HepG2 (cell line): ENCODE data around the gene CERS6. TPM values are rescaled to one million over a fixed set of nuclear protein-coding genes. Genes with fewer than 3 reads are reported as not detected.
A peak's percentile ranks its signal among the peaks of the same experiment; 100 is the strongest.
"Not testable (repeated sequence)": the region's sequence is repeated elsewhere in the genome, so short reads cannot be mapped to it uniquely, and the experiment has no call there.

Source experiments
- AHDC1 ChIP-seq: sonication (generic); formaldehyde crosslinking; IDR thresholded peaks from 2 replicates; pipeline ENCODE4 v1.5.1; 2020; ENCODE audit warnings: mild to moderate bottlenecking, missing genetic modification reagents, borderline replicate concordance
- ARID5B ChIP-seq: IDR thresholded peaks from 2 replicates; pipeline ENCODE4 v1.4.0; 2020; ENCODE audit warnings: mild to moderate bottlenecking, missing genetic modification reagents
- ELF3 ChIP-seq: IDR thresholded peaks from 2 replicates; pipeline ENCODE4 v1.6.1; 2016; ENCODE audit warnings: missing genetic modification reagents, missing compliant biosample characterization
- GABPA ChIP-seq, 2 experiments: IDR thresholded peaks; 2 replicates each; pipeline ENCODE4 v1.6.1; 2011 to 2016; ENCODE audit warnings: low read depth in 2 of 2, low read length in 1 of 2, missing biosample characterization in 1 of 2, missing genetic modification characterization in 1 of 2
- HNF4A ChIP-seq: sonication (generic); formaldehyde crosslinking; IDR thresholded peaks from 2 replicates; pipeline ENCODE4 v1.4.0; 2020; ENCODE audit warnings: missing genetic modification reagents
- LCORL ChIP-seq, 2 experiments: fragments of 450-650 bp in 1 of 2; sonication (generic) in 1 of 2; formaldehyde crosslinking in 1 of 2; IDR thresholded peaks; 2 replicates each; pipeline versions ENCODE4 v1.5.0 to v1.6.1; 2017 to 2020; ENCODE audit warnings: antibody characterized with exemption in 1 of 2, missing genetic modification reagents in 1 of 2
- MIER3 ChIP-seq: IDR thresholded peaks from 2 replicates; pipeline ENCODE4 v1.6.1; 2016; ENCODE audit warnings: missing compliant biosample characterization, borderline replicate concordance
- MIXL1 ChIP-seq: IDR thresholded peaks from 2 replicates; pipeline ENCODE4 v1.6.1; 2016
- PHF20 ChIP-seq: sonication (generic); formaldehyde crosslinking; IDR thresholded peaks from 2 replicates; pipeline ENCODE4 v1.5.0; 2020; ENCODE audit warnings: mild to moderate bottlenecking, missing genetic modification reagents
- SAP130 ChIP-seq: IDR thresholded peaks from 2 replicates; pipeline ENCODE4 v1.6.1; 2016; ENCODE audit warnings: low read depth
- SIX1 ChIP-seq: sonication (generic); formaldehyde crosslinking; IDR thresholded peaks from 2 replicates; pipeline ENCODE4 v1.4.0; 2020; ENCODE audit warnings: missing genetic modification reagents, borderline replicate concordance
- SOX13 ChIP-seq, 3 experiments: fragments of 450-650 bp in 1 of 3; sonication (generic) in 1 of 3; formaldehyde crosslinking in 1 of 3; IDR thresholded peaks in 2 of 3; conservative IDR thresholded peaks in 1 of 3; 2 replicates each; pipeline versions ENCODE4 v1.5.0 to v1.6.1; 2016 to 2020; ENCODE audit warnings: antibody characterized with exemption in 1 of 3, mild to moderate bottlenecking in 1 of 3, missing compliant biosample characterization in 1 of 3, missing genetic modification reagents in 1 of 3, moderate library complexity in 1 of 3
- TFE3 ChIP-seq: IDR thresholded peaks from 2 replicates; pipeline ENCODE4 v1.6.1; 2016
- ZKSCAN8 ChIP-seq: IDR thresholded peaks from 2 replicates; pipeline ENCODE4 v1.6.1; 2016; ENCODE audit warnings: borderline replicate concordance, missing genetic modification reagents, missing compliant biosample characterization
- ZMYM4 ChIP-seq: sonication (generic); formaldehyde crosslinking; IDR thresholded peaks from 2 replicates; pipeline ENCODE4 v1.8.1; 2023; ENCODE audit warnings: mild to moderate bottlenecking, missing genetic modification reagents
- ZNF331 ChIP-seq: sonication (generic); formaldehyde crosslinking; IDR thresholded peaks from 2 replicates; pipeline ENCODE4 v1.4.0; 2020; ENCODE audit warnings: missing genetic modification reagents
- ZNF580 ChIP-seq: IDR thresholded peaks from 2 replicates; pipeline ENCODE4 v1.6.1; 2016; ENCODE audit warnings: low read depth, borderline replicate concordance
- ZNF614 ChIP-seq: IDR thresholded peaks from 2 replicates; pipeline ENCODE4 v1.6.1; 2018; ENCODE audit warnings: missing biosample characterization, missing genetic modification reagents, inconsistent platforms, borderline replicate concordance
- polyA plus RNA-seq, 8 experiments: library from polyadenylated mRNA; depleted of rRNA in 3 of 8; stranded (reverse) in 7 of 8; unstranded in 1 of 8; fragments of >200 nt; fragmentation: Illumina TruSeq in 4 of 8; extraction: Trizol in 4 of 8; gene quantifications; 2 replicates each; pipeline versions ENCODE4 v1.2.1 to v1.2.3, GENCODE V29; 2011 to 2016; ENCODE audit warnings: low read depth in 4 of 8, missing spikeins in 1 of 8, mixed read lengths in 1 of 8; ENCODE audit not compliant: insufficient read depth in 1 of 8
- total RNA-seq, 5 experiments: library from RNA; depleted of rRNA; stranded (reverse); fragments of >200 nt; fragmentation: Illumina TruSeq; extraction: Trizol; gene quantifications; 2 replicates each; pipeline ENCODE4 v1.2.3, GENCODE V29; 2016; ENCODE audit warnings: low read depth in 1 of 5

CERS6 gene
- total and polyA plus RNA-seq, 2 of the 13 experiments (the other 11 are each of a cell fraction or from before 2014, with no cell fraction given): 10.1 to 20.3 TPM

GRCh38 chr2:168493219-168493618 is 37.1 kb downstream of the CERS6 start (continued):
- TF ChIP-seq AHDC1 (CRISPR knock-in tag) (peak; percentile 73; the same call in 1 of the 2 replicates), ZNF580 (CRISPR knock-in tag) (0 out of 2 replicates have a peak, but pooled peaks have one; percentile 32), ELF3 (peak; percentile 96), SAP130 (CRISPR knock-in tag) (peak; percentile 80), ZMYM4 (peak; percentile 82), PHF20 (CRISPR knock-in tag) (peak; percentile 37; the same call in 1 of the 2 replicates), ARID5B (CRISPR knock-in tag) (peak; percentile 86), SOX13 (CRISPR knock-in tag; conservative IDR thresholded peaks at IDR 0.05 in 1 of 2, IDR thresholded peaks at IDR 0.05 in 1 of 2) (peak in 1 of 2 experiments; percentile 65; a peak in 2 of 4 replicates), LCORL (CRISPR knock-in tag; IDR thresholded peaks at IDR 0.05) (peak; percentile 38; the same call in 1 of the 2 replicates), HNF4A (CRISPR knock-in tag) (peak; percentile 92), TFE3 (CRISPR knock-in tag) (peak; percentile 84), ZNF614 (peak; percentile 85; the same call in 1 of the 2 replicates), ZKSCAN8 (0 out of 2 replicates have a peak, but pooled peaks have one; percentile 43), MIER3 (peak; percentile 29; the same call in 1 of the 2 replicates), SIX1 (peak; percentile 15; the same call in 1 of the 2 replicates), GABPA (CRISPR knock-in tag; IDR thresholded peaks at IDR 0.05; ENCODE audit: low read depth) (0 out of 2 replicates have a peak, but pooled peaks have one; percentile 37), MIXL1 (peak; percentile 76; the same call in 1 of the 2 replicates), ZNF331 (0 out of 2 replicates have a peak, but pooled peaks have one; percentile 18)
- not testable (repeated sequence) for TF ChIP-seq SOX13 (IDR thresholded peaks at IDR 0.05); LCORL (IDR thresholded peaks at IDR 0.05); GABPA (IDR thresholded peaks at IDR 0.05; ENCODE audit: low read depth, low read length)
